ENCODE measurements around the gene ADGRD1.

GRCh38 chr12:131024721-131025120, 71.0 kb downstream of the ADGRD1 start:
- TF ChIP-seq CTCF (IDR thresholded peaks at IDR 0.05; ENCODE audit: low read length) (no peak), EZH2 (IDR thresholded peaks at IDR 0.05; ENCODE audit: borderline replicate concordance, low read length) (no peak)

Data from OCI-LY1 (cell line).